GM12874 (cell line): ENCODE data around the gene MAP2K5.

Source experiments
- CTCF ChIP-seq: IDR thresholded peaks from 2 replicates; pipeline ENCODE4 v1.5.1; 2011; ENCODE audit warnings: low read depth, mild to moderate bottlenecking, control low read depth, low read length, moderate library complexity; ENCODE audit not compliant: insufficient read depth

MAP2K5 gene

GRCh38 chr15:67587754-67588153 lies 45.3 kb downstream of the MAP2K5 start:
- TF ChIP-seq CTCF = no peak

DNA sequence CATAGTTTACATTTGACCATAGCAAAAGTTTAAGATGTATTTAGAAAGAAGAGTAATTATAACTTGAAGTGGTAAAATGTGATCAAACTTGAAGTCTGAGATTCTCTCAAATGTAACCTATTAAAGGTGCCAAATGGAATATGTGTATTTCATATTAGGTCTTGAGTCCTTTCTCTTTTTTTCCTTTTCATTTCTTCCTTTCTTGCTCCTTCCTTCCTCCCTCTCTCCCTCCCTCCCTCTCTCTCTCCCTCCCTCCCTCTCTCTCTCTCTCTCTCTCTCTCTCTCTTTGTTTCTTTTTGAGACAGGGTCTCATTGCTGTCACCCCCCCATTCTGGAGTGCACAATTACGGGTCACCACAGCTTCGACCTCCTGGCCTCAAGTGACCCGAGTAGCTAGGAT lies 47.7 kb downstream of the MAP2K5 start:
- TF ChIP-seq CTCF = no peak

DNA sequence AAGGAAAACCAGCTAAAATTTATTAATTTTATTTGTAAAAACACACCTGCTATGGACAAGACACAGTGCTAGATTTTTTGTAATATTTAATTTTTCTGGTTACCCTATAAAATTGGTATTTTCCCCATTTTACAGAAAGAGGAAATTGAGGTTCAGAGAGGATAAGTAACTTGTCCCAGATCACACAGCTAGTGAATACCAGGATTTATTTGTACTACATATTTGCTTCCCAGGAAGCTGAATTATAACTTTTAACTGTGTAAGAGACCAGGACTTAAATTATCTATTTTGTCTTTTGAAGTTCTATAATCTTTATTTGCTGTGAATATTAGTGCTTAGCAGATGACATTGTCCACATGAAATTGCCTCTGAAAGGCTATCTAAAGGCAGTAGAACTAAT lies 49.7 kb downstream of the MAP2K5 start:
- no peak for TF ChIP-seq CTCF

DNA sequence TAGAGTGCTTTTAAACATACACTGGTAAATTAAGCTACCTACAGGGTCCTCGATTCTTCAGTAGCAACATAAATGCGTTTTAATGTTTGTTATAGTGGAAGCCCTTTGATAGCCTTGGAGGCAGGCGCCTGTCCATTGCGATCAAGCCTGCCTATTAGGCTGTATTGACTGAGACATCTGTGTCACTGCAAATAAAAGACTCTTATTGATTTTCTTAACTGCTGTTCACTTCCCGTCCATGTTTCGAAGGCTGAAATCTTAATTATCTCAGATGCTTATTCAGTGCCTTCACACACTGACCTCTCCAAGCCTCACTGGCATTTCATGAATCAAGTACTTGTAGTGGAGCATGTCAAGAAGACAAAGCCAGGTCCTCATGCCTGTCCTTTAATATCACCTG lies 51.1 kb downstream of the MAP2K5 start:
- TF ChIP-seq CTCF = no peak

GRCh38 chr15:67594770-67595169 lies 52.3 kb downstream of the MAP2K5 start:
- TF ChIP-seq CTCF = no peak

DNA sequence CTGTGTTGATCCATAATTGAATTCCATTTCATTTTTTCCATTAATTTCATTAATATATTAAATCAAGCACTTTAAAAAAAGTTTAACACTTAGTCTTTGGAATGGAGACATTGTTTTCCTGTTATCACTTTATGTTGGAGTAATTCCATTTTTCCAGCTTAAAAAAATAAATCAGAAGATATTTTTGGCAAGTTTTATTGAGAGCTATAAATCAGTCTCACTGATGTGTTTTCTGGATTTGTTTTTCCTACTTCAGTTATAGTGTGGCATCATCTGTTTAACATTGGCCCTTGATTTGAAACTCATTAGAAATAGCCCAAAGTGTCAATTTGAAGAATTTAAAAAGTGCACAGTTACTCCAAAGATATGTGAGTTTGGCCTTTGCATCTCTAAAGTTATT lies 53.1 kb downstream of the MAP2K5 start:
- TF ChIP-seq CTCF = no peak

- no peak for TF ChIP-seq CTCF
These were observed 58.6 kb downstream of the MAP2K5 start for GRCh38 chr15:67601073-67601472.

GRCh38 chr15:67603063-67603462 lies 60.6 kb downstream of the MAP2K5 start:
- no peak for TF ChIP-seq CTCF
